GM23338 (cell line): Measurements from ENCODE around the gene PFKFB2. TPM values are rescaled to one million over a fixed set of nuclear protein-coding genes. Genes with fewer than 3 reads are reported as not detected.

ENCODE experiments used
- ATAC-seq: fragments of 200-7000 bp; cut with Tn5 transposase; 3 replicates; pipeline ENCODE4 v1.9.1; 2020
- DNase-seq: peaks from one replicate; pipeline ENCODE4 v3.0.0-alpha.2; 2015; ENCODE audit warnings: low spot score
- H2AFZ ChIP-seq: fragments of 200-600 bp; sonication (generic); 2 replicates; pipeline ENCODE4 v1.8.0; 2016; ENCODE audit warnings: antibody characterized with exemption, mild to moderate bottlenecking, moderate library complexity
- H3F3A ChIP-seq: fragments of 200-600 bp; sonication (generic); replicated peaks from 2 replicates; pipeline ENCODE4 v1.8.0; 2017; ENCODE audit warnings: antibody characterized with exemption, mixed run types, low read depth
- H3K27ac ChIP-seq: fragments of 200-600 bp; sonication (generic); 2 replicates; pipeline ENCODE4 v1.6.1; 2016; ENCODE audit warnings: low read depth
- H3K27me3 ChIP-seq: fragments of 200-600 bp; sonication (generic); 2 replicates; pipeline ENCODE4 v1.8.0; 2016; ENCODE audit warnings: mild to moderate bottlenecking, mixed run types, moderate library complexity; ENCODE audit not compliant: insufficient read depth
- H3K36me3 ChIP-seq: fragments of 200-600 bp; sonication (generic); 2 replicates; pipeline ENCODE4 v1.8.0; 2016; ENCODE audit warnings: mild to moderate bottlenecking; ENCODE audit not compliant: insufficient read depth
- H3K4me1 ChIP-seq: fragments of 200-600 bp; sonication (generic); 2 replicates; pipeline ENCODE4 v1.8.0; 2016; ENCODE audit warnings: mild to moderate bottlenecking, moderate library complexity; ENCODE audit not compliant: insufficient read depth
- H3K4me2 ChIP-seq: fragments of 200-600 bp; sonication (generic); 2 replicates; pipeline ENCODE4 v1.7.1; 2017; ENCODE audit warnings: mixed run types
- H3K4me3 ChIP-seq: fragments of 200-600 bp; sonication (generic); 2 replicates; pipeline ENCODE4 v1.6.1; 2016; ENCODE audit warnings: mixed run types
- H3K79me2 ChIP-seq: fragments of 200-600 bp; sonication (generic); replicated peaks from 2 replicates; pipeline ENCODE4 v1.8.0; 2017; ENCODE audit warnings: mild to moderate bottlenecking; ENCODE audit not compliant: insufficient read depth
- H3K9me2 ChIP-seq: fragments of 200-600 bp; sonication (generic); 2 replicates; pipeline ENCODE4 v1.8.0; 2017; ENCODE audit not compliant: insufficient read depth
- H4K20me1 ChIP-seq: fragments of 200-600 bp; sonication (generic); replicated peaks from 2 replicates; pipeline ENCODE4 v1.8.0; 2017; ENCODE audit warnings: mild to moderate bottlenecking; ENCODE audit not compliant: insufficient read depth
- H3K27ac Mint-ChIP-seq: 2 replicates; pipeline ENCODE4 v1.8.0; 2020; ENCODE audit warnings: inconsistent platforms, mild to moderate bottlenecking, moderate library complexity, mixed read lengths
- H3K27me3 Mint-ChIP-seq: 3 replicates; pipeline ENCODE4 v1.8.0; 2022; ENCODE audit warnings: low read depth, mild to moderate bottlenecking, moderate library complexity, mixed read lengths, inconsistent platforms; ENCODE audit not compliant: insufficient read depth, poor library complexity
- H3K36me3 Mint-ChIP-seq: 3 replicates; pipeline ENCODE4 v1.8.0; 2021; ENCODE audit warnings: low read depth, mild to moderate bottlenecking, inconsistent platforms, moderate library complexity, mixed read lengths
- H3K4me1 Mint-ChIP-seq: 3 replicates; pipeline ENCODE4 v1.8.0; 2020; ENCODE audit warnings: mild to moderate bottlenecking, inconsistent platforms, mixed read lengths
- H3K4me3 Mint-ChIP-seq: 3 replicates; pipeline ENCODE4 v1.8.0; 2021; ENCODE audit warnings: moderate library complexity, mild to moderate bottlenecking, inconsistent platforms, mixed read lengths
- H3K9me3 Mint-ChIP-seq: 3 replicates; pipeline ENCODE4 v1.8.0; 2020; ENCODE audit warnings: moderate library complexity, mild to moderate bottlenecking, inconsistent platforms, mixed read lengths
- CREB1 ChIP-seq: fragments of 250-450 bp; sonication (Bioruptor Pico); IDR thresholded peaks from 2 replicates; pipeline ENCODE4 v1.5.0; 2020; ENCODE audit warnings: low read depth, mild to moderate bottlenecking, moderate library complexity
- EZH2 ChIP-seq: fragments of 200-600 bp; sonication (generic); IDR thresholded peaks from one replicate; pipeline ENCODE4 v1.8.0; 2017; ENCODE audit warnings: antibody characterized with exemption, mild to moderate bottlenecking, low read depth; ENCODE audit not compliant: unreplicated experiment
- EZH2phosphoT487 ChIP-seq: fragments of 200-600 bp; sonication (generic); IDR thresholded peaks from one replicate; pipeline ENCODE4 v1.8.1; 2018; ENCODE audit warnings: antibody characterized with exemption; ENCODE audit not compliant: unreplicated experiment
- JUNB ChIP-seq: IDR thresholded peaks from one replicate; pipeline ENCODE4 v1.6.1; 2016; ENCODE audit warnings: antibody characterized with exemption; ENCODE audit not compliant: unreplicated experiment
- NANOG ChIP-seq: IDR thresholded peaks from 2 replicates; pipeline ENCODE4 v1.6.1; 2016; ENCODE audit warnings: antibody characterized with exemption, borderline replicate concordance
- POLR2AphosphoS5 ChIP-seq: IDR thresholded peaks from 2 replicates; pipeline ENCODE4 v1.6.1; 2016; ENCODE audit warnings: antibody characterized with exemption, low read depth
- STAT1 ChIP-seq: IDR thresholded peaks from one replicate; pipeline ENCODE4 v1.6.1; 2016; ENCODE audit warnings: antibody characterized with exemption; ENCODE audit not compliant: unreplicated experiment
- ZNF114 ChIP-seq: fragments of 250-450 bp; sonication (Bioruptor Pico); IDR thresholded peaks from 2 replicates; pipeline ENCODE4 v1.5.0; 2020; ENCODE audit warnings: mild to moderate bottlenecking, moderate library complexity
- ZNF331 ChIP-seq: fragments of 250-450 bp; sonication (Bioruptor Pico); IDR thresholded peaks from 2 replicates; pipeline ENCODE4 v1.5.0; 2020; ENCODE audit warnings: low read depth, mild to moderate bottlenecking, moderate library complexity
- polyA plus RNA-seq: library from polyadenylated mRNA; unstranded; fragments of >200 nt; fragmentation: Nextera tagmentation; extraction: Ambion mirVana; gene quantifications from 2 replicates; pipeline ENCODE4 v1.2.1, GENCODE V29; 2016
- total RNA-seq: library from RNA; depleted of rRNA; stranded (reverse); fragments of >200 nt; shearing (Covaris generic); gene quantifications from 2 replicates; pipeline ENCODE4 v1.2.3, GENCODE V29; 2014
- TF ChIP-seq, protein P1 (sequence below): IDR thresholded peaks from one replicate; pipeline ENCODE4 v1.6.1; 2018; ENCODE audit warnings: antibody characterized with exemption; ENCODE audit not compliant: unreplicated experiment
- TF ChIP-seq, protein P2 (sequence below): IDR thresholded peaks from 2 replicates; pipeline ENCODE4 v1.6.1; 2016; ENCODE audit warnings: antibody characterized with exemption
- TF ChIP-seq, protein P3 (sequence below), 2 experiments: fragments of 200-600 bp in 1 of 2; sonication (generic) in 1 of 2; conservative IDR thresholded peaks; 2 replicates each; pipeline versions ENCODE4 v1.5.1 to v1.6.1; 2016 to 2017; ENCODE audit warnings: antibody characterized with exemption in 2 of 2, low read depth in 2 of 2, mild to moderate bottlenecking in 2 of 2, moderate library complexity in 1 of 2
- TF ChIP-seq, protein P4 (sequence below): fragments of 250-450 bp; sonication (Bioruptor Pico); IDR thresholded peaks from 2 replicates; pipeline ENCODE4 v1.5.0; 2020; ENCODE audit warnings: mild to moderate bottlenecking, moderate library complexity

PFKFB2 gene
- total and polyA plus RNA-seq, 2 experiments from 2014 or later, result 4.9 to 14.8 TPM

DNA sequence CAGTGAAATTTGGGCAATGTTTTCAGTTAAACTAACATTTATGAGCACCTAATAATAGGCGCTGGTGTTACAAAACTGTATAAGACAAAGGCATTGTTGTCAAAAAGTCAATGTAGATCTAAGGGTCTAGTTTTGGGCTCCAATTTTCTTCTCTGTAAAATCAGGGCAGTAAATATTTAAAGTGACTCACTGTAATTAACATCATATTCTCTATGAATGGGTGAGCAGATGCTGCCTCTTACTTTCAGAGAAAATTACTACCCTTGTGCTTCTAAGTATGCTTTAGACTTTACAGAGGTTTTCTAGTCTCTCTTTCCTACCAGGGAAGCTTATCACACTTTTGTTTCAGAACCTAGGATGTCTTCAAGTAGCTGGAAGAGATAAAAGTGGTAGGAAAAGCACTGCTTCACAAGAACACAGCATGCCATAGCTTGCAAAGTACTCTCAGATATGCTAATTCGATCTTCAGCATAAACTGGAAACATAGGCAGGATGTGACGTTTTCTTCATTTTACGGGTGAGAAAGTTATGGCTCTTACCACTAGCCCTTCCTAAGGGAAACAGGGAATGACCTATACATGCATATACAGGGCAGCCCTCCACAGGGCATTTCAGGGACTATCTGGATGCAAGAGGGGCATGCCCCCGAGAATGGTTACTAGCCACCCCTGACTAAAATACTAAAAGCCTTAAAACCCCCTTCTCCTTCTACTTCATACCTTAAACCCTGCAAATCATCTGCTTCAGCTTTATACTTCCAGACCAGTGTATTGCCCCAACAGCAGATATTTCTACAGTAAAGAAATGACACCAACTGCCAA lies 23.2 kb upstream of the PFKFB2 start:
- Histone ChIP-seq H3K4me3 (no peak overlapping the region), H4K20me1 (no peaks in the 10 kb centered on the region), H3K4me2 (peak overlapping the region; percentile 49), H3K9me2 (peaks cover 10% of the 10 kb centered on the region; the same call in 1 of the 2 replicates), H3K79me2 (no peaks in the 10 kb centered on the region), H3K27ac (no peak overlapping the region), H3K36me3 (no peaks in the 10 kb centered on the region), H2AFZ (no peak overlapping the region), H3K4me1 (peaks cover 46% of the 10 kb centered on the region), H3K27me3 (no peaks in the 10 kb centered on the region), H3F3A (0 out of 2 replicates have a peak, but pooled peaks cover 3% of the 10 kb centered on the region)
- peaks cover 3% of the 10 kb centered on the region for H3K27me3 Mint-ChIP-seq
- no peak for TF ChIP-seq EZH2phosphoT487
- no peak for TF ChIP-seq CREB1 (CRISPR knock-in tag)
- no peak for TF ChIP-seq ZNF331 (CRISPR knock-in tag)
- TF ChIP-seq POLR2AphosphoS5, result no peak
- no peak for TF ChIP-seq EZH2
- TF ChIP-seq ZNF114 (CRISPR knock-in tag), result no peak
- TF ChIP-seq, protein P1, sequence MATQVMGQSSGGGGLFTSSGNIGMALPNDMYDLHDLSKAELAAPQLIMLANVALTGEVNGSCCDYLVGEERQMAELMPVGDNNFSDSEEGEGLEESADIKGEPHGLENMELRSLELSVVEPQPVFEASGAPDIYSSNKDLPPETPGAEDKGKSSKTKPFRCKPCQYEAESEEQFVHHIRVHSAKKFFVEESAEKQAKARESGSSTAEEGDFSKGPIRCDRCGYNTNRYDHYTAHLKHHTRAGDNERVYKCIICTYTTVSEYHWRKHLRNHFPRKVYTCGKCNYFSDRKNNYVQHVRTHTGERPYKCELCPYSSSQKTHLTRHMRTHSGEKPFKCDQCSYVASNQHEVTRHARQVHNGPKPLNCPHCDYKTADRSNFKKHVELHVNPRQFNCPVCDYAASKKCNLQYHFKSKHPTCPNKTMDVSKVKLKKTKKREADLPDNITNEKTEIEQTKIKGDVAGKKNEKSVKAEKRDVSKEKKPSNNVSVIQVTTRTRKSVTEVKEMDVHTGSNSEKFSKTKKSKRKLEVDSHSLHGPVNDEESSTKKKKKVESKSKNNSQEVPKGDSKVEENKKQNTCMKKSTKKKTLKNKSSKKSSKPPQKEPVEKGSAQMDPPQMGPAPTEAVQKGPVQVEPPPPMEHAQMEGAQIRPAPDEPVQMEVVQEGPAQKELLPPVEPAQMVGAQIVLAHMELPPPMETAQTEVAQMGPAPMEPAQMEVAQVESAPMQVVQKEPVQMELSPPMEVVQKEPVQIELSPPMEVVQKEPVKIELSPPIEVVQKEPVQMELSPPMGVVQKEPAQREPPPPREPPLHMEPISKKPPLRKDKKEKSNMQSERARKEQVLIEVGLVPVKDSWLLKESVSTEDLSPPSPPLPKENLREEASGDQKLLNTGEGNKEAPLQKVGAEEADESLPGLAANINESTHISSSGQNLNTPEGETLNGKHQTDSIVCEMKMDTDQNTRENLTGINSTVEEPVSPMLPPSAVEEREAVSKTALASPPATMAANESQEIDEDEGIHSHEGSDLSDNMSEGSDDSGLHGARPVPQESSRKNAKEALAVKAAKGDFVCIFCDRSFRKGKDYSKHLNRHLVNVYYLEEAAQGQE, result no peak
- TF ChIP-seq STAT1, result no peak
- no peak for TF ChIP-seq JUNB
- TF ChIP-seq, protein P2, sequence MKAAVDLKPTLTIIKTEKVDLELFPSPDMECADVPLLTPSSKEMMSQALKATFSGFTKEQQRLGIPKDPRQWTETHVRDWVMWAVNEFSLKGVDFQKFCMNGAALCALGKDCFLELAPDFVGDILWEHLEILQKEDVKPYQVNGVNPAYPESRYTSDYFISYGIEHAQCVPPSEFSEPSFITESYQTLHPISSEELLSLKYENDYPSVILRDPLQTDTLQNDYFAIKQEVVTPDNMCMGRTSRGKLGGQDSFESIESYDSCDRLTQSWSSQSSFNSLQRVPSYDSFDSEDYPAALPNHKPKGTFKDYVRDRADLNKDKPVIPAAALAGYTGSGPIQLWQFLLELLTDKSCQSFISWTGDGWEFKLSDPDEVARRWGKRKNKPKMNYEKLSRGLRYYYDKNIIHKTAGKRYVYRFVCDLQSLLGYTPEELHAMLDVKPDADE, result no peak
- TF ChIP-seq NANOG, result no peak
- TF ChIP-seq, protein P3, sequence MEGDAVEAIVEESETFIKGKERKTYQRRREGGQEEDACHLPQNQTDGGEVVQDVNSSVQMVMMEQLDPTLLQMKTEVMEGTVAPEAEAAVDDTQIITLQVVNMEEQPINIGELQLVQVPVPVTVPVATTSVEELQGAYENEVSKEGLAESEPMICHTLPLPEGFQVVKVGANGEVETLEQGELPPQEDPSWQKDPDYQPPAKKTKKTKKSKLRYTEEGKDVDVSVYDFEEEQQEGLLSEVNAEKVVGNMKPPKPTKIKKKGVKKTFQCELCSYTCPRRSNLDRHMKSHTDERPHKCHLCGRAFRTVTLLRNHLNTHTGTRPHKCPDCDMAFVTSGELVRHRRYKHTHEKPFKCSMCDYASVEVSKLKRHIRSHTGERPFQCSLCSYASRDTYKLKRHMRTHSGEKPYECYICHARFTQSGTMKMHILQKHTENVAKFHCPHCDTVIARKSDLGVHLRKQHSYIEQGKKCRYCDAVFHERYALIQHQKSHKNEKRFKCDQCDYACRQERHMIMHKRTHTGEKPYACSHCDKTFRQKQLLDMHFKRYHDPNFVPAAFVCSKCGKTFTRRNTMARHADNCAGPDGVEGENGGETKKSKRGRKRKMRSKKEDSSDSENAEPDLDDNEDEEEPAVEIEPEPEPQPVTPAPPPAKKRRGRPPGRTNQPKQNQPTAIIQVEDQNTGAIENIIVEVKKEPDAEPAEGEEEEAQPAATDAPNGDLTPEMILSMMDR (conservative IDR thresholded peaks at IDR 0.05; ENCODE audit: low read depth in 2 of 2), result no peak
- TF ChIP-seq, protein P4, sequence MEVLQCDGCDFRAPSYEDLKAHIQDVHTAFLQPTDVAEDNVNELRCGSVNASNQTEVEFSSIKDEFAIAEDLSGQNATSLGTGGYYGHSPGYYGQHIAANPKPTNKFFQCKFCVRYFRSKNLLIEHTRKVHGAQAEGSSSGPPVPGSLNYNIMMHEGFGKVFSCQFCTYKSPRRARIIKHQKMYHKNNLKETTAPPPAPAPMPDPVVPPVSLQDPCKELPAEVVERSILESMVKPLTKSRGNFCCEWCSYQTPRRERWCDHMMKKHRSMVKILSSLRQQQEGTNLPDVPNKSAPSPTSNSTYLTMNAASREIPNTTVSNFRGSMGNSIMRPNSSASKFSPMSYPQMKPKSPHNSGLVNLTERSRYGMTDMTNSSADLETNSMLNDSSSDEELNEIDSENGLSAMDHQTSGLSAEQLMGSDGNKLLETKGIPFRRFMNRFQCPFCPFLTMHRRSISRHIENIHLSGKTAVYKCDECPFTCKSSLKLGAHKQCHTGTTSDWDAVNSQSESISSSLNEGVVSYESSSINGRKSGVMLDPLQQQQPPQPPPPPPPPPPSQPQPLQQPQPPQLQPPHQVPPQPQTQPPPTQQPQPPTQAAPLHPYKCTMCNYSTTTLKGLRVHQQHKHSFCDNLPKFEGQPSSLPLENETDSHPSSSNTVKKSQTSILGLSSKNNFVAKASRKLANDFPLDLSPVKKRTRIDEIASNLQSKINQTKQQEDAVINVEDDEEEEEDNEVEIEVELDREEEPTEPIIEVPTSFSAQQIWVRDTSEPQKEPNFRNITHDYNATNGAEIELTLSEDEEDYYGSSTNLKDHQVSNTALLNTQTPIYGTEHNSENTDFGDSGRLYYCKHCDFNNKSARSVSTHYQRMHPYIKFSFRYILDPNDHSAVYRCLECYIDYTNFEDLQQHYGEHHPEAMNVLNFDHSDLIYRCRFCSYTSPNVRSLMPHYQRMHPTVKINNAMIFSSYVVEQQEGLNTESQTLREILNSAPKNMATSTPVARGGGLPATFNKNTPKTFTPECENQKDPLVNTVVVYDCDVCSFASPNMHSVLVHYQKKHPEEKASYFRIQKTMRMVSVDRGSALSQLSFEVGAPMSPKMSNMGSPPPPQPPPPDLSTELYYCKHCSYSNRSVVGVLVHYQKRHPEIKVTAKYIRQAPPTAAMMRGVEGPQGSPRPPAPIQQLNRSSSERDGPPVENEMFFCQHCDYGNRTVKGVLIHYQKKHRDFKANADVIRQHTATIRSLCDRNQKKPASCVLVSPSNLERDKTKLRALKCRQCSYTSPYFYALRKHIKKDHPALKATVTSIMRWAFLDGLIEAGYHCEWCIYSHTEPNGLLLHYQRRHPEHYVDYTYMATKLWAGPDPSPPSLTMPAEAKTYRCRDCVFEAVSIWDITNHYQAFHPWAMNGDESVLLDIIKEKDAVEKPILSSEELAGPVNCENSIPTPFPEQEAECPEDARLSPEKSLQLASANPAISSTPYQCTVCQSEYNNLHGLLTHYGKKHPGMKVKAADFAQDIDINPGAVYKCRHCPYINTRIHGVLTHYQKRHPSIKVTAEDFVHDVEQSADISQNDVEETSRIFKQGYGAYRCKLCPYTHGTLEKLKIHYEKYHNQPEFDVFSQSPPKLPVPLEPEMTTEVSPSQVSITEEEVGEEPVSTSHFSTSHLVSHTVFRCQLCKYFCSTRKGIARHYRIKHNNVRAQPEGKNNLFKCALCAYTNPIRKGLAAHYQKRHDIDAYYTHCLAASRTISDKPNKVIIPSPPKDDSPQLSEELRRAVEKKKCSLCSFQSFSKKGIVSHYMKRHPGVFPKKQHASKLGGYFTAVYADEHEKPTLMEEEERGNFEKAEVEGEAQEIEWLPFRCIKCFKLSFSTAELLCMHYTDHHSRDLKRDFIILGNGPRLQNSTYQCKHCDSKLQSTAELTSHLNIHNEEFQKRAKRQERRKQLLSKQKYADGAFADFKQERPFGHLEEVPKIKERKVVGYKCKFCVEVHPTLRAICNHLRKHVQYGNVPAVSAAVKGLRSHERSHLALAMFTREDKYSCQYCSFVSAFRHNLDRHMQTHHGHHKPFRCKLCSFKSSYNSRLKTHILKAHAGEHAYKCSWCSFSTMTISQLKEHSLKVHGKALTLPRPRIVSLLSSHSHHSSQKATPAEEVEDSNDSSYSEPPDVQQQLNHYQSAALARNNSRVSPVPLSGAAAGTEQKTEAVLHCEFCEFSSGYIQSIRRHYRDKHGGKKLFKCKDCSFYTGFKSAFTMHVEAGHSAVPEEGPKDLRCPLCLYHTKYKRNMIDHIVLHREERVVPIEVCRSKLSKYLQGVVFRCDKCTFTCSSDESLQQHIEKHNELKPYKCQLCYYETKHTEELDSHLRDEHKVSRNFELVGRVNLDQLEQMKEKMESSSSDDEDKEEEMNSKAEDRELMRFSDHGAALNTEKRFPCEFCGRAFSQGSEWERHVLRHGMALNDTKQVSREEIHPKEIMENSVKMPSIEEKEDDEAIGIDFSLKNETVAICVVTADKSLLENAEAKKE (CRISPR knock-in tag), result no peak
- ATAC-seq (no peak), DNase-seq (no peak)
- H3K27ac Mint-ChIP-seq, result no peak overlapping the region
- no peaks in the 10 kb centered on the region for H3K9me3 Mint-ChIP-seq
- H3K4me3 Mint-ChIP-seq, result no peak overlapping the region
- peaks cover 63% of the 10 kb centered on the region for H3K4me1 Mint-ChIP-seq
- H3K36me3 Mint-ChIP-seq, result no peaks in the 10 kb centered on the region
